Liver (tissue), 3 donors: ENCODE measurements around the gene TMED10.

Experiments used
- CTCF ChIP-seq: fragments of 150-350 bp; IDR thresholded peaks from 2 replicates; pipeline ENCODE4 v1.5.1; 2017; ENCODE audit warnings: improper control_type of control experiment, low read depth, low read length; ENCODE audit not compliant: missing input control
- EGR1 ChIP-seq, 2 donors: IDR thresholded peaks; 2 replicates each; pipeline ENCODE4 v1.6.1; 2016 to 2018; ENCODE audit warnings: antibody characterized with exemption in 2 of 2, low read depth in 2 of 2
- HNF4A ChIP-seq, 2 donors: conservative IDR thresholded peaks; 2 replicates each; pipeline ENCODE4 v1.6.1; 2016; ENCODE audit warnings: antibody characterized with exemption in 2 of 2, mild to moderate bottlenecking in 2 of 2
- HNF4G ChIP-seq: IDR thresholded peaks from 2 replicates; pipeline ENCODE4 v1.6.1; 2016; ENCODE audit warnings: antibody characterized with exemption
- JUND ChIP-seq, 2 donors: IDR thresholded peaks; 2 replicates each; pipeline ENCODE4 v1.6.1; 2016; ENCODE audit warnings: antibody characterized with exemption in 2 of 2
- NR2F2 ChIP-seq: IDR thresholded peaks from 2 replicates; pipeline ENCODE4 v1.6.1; 2016; ENCODE audit warnings: antibody characterized with exemption
- REST ChIP-seq: IDR thresholded peaks from 2 replicates; pipeline ENCODE4 v1.6.1; 2016; ENCODE audit warnings: antibody characterized with exemption, mild to moderate bottlenecking
- SP1 ChIP-seq: IDR thresholded peaks from 2 replicates; pipeline ENCODE4 v1.6.1; 2018; ENCODE audit warnings: antibody characterized with exemption, mild to moderate bottlenecking
- TAF1 ChIP-seq: conservative IDR thresholded peaks from 2 replicates; pipeline ENCODE4 v1.6.1; 2016; ENCODE audit warnings: antibody characterized with exemption, mild to moderate bottlenecking
- TF ChIP-seq, protein P1 (sequence below): IDR thresholded peaks from 2 replicates; pipeline ENCODE4 v1.6.1; 2016; ENCODE audit warnings: antibody characterized with exemption
- donor health status: healthy.
- donor health status: healthy.

DNA sequence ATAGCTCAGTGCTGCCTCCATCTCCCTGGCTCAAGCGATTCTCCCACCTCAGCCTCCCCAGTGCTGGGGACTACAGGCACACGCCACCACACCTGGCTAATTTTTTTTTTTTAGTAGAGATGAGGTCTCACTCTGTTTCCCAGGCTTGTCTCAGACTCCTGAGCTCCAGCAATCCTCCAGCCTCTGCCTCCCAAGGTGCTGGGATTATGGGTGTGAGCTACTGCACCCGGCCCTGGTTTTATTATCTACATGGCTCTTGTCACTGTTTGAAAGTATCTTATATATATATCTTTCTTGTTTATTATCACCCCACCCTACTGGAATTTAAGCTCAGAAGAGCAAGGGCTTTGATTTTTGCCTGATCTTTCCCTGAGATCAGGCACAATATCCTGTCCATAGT lies 7.6 kb upstream of the TMED10 start:
- no peak for TF ChIP-seq CTCF
- TF ChIP-seq TAF1 = no peak
- no peak for TF ChIP-seq REST
- no peak for TF ChIP-seq EGR1 (IDR thresholded peaks at IDR 0.05; ENCODE audit: low read depth in 2 of 2)
- TF ChIP-seq, protein P1, sequence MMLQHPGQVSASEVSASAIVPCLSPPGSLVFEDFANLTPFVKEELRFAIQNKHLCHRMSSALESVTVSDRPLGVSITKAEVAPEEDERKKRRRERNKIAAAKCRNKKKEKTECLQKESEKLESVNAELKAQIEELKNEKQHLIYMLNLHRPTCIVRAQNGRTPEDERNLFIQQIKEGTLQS = no peak
- no peak for TF ChIP-seq JUND (IDR thresholded peaks at IDR 0.05)
- no peak for TF ChIP-seq SP1
- no peak for TF ChIP-seq HNF4A (conservative IDR thresholded peaks at IDR 0.05)
- no peak for TF ChIP-seq NR2F2
- TF ChIP-seq HNF4G = no peak
